ENCODE measurements around the gene SLIT2. TPM values are rescaled to one million over a fixed set of nuclear protein-coding genes. Genes with fewer than 3 reads are reported as not detected.
A peak's percentile ranks its signal among the peaks of the same experiment; 100 is the strongest.

The SLIT2 gene
- total RNA-seq, 1 experiment from 2014 or later, result 10.2 TPM

DNA sequence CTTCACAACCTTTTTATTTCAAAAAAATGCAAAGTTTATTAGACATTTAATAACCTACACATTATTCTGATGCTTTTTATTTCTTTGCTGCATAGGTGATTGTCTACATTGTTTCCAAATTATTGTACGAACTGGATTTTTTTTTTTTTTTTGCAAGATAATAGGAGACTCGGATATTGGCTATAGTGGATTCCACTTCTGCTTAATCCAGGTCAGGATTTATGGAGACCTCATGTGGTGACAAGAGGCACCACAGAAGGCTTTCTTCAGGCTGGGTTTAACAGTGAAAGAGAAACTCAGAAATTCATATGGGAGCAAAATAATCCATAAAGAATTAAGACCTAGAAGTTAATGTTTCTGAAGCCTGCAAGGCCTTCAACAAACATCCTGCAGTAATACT lies 2.4 kb upstream of the SLIT2 start:
- DNase-seq (ENCODE audit: unreplicated experiment), result peak; percentile 50
- TF ChIP-seq, protein P1, sequence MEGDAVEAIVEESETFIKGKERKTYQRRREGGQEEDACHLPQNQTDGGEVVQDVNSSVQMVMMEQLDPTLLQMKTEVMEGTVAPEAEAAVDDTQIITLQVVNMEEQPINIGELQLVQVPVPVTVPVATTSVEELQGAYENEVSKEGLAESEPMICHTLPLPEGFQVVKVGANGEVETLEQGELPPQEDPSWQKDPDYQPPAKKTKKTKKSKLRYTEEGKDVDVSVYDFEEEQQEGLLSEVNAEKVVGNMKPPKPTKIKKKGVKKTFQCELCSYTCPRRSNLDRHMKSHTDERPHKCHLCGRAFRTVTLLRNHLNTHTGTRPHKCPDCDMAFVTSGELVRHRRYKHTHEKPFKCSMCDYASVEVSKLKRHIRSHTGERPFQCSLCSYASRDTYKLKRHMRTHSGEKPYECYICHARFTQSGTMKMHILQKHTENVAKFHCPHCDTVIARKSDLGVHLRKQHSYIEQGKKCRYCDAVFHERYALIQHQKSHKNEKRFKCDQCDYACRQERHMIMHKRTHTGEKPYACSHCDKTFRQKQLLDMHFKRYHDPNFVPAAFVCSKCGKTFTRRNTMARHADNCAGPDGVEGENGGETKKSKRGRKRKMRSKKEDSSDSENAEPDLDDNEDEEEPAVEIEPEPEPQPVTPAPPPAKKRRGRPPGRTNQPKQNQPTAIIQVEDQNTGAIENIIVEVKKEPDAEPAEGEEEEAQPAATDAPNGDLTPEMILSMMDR (IDR thresholded peaks at IDR 0.05; ENCODE audit: unreplicated experiment), result peak; percentile 29
- no peaks in the 10 kb centered on the region for H3K27me3 Mint-ChIP-seq (ENCODE audit: insufficient read depth, unreplicated experiment)
- H3K9me3 Mint-ChIP-seq (ENCODE audit: unreplicated experiment), result no peaks in the 10 kb centered on the region
- H3K36me3 Mint-ChIP-seq (ENCODE audit: insufficient read depth, unreplicated experiment), result no peaks in the 10 kb centered on the region
- no peak overlapping the region for H3K4me3 Mint-ChIP-seq (ENCODE audit: unreplicated experiment)
- intact Hi-C loops (cut with micrococcal nuclease), result loop anchor here (1.0 to 2.0 kb wide), 2 partner anchors 1024 to 1561 kb away; no protein-coding TSS in a partner anchor
- no TSS peak for BruUV-seq (replicated peaks)
- H3K4me1 Mint-ChIP-seq (ENCODE audit: insufficient read depth, unreplicated experiment), result peaks cover 17% of the 10 kb centered on the region
- H3K27ac Mint-ChIP-seq (ENCODE audit: low read depth, unreplicated experiment), result no peak overlapping the region
- CTCF ChIA-PET, result interaction anchor here (0.6 to 4.3 kb wide), 32 partner anchors 10 to 1570 kb away, joined by 3 to 50 read pairs (median 4); no protein-coding TSS in a partner anchor
- POLR2A ChIA-PET, result interaction anchor here (0.6 to 1.7 kb wide), 3 partner anchors 9 to 939 kb away, joined by 3 to 7 read pairs (median 4); no protein-coding TSS in a partner anchor

DNA sequence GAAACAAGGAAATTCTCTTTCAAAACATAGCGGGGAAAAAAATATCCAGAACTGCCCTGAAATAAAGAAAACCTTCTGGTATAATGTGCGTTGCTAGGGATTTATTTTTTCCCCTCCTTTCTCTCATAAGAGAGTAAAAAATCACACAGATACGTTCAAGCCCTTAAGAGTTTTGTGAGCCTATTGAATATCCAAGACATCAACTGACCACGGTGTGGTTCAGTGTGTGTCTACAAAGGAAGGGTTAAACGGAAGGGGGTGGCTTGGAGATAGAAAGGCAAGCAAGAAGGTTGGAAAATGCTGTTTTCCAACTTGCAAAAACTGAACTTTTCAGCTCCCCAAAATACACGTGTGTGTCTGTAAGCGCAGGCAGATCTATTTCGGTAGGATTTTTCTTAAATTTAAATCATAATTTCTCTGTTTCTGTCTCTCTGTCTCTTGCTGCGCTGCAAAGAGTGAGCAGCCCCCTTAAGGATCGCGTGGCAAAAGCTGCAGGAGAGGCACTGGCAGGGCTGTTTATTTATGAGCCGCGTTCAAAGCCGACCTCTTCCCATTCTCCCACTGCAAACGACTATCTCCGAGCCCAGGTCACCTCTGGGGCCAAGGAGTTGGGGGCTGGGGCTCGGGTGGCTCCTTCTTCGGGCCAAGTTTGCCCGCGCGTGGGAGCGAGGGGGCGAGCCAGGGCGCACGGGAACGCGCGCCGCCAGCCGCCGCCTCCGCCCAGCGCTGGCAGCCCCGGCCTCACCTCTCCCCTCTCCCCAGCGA lies 492 bp upstream of the SLIT2 start:
- BruUV-seq (replicated peaks), result no TSS peak
- H3K27me3 Mint-ChIP-seq (ENCODE audit: insufficient read depth, unreplicated experiment), result no peaks in the 10 kb centered on the region
- CTCF ChIA-PET, result interaction anchor here (0.6 to 1.2 kb wide), 6 partner anchors 21 to 1103 kb away, joined by 3 to 6 read pairs (median 4); no protein-coding TSS in a partner anchor
- TF ChIP-seq, protein P1 (IDR thresholded peaks at IDR 0.05; ENCODE audit: unreplicated experiment), result no peak
- H3K4me1 Mint-ChIP-seq (ENCODE audit: insufficient read depth, unreplicated experiment), result peaks cover 25% of the 10 kb centered on the region
- intact Hi-C loops (cut with micrococcal nuclease), result loop anchor here (10.0 kb wide), 1 partner anchor 434 kb away; no protein-coding TSS in a partner anchor
- POLR2A ChIA-PET, result interaction anchor here (1.5 kb wide), 1 partner anchor 57 kb away, joined by 8 read pairs; no protein-coding TSS in a partner anchor
- peaks cover 6% of the 10 kb centered on the region for H3K36me3 Mint-ChIP-seq (ENCODE audit: insufficient read depth, unreplicated experiment)
- peak overlapping the region; percentile 91 for H3K4me3 Mint-ChIP-seq (ENCODE audit: unreplicated experiment)
- DNase-seq (ENCODE audit: unreplicated experiment), result no peak
- H3K27ac Mint-ChIP-seq (ENCODE audit: low read depth, unreplicated experiment), result no peak overlapping the region
- no peaks in the 10 kb centered on the region for H3K9me3 Mint-ChIP-seq (ENCODE audit: unreplicated experiment)

DNA sequence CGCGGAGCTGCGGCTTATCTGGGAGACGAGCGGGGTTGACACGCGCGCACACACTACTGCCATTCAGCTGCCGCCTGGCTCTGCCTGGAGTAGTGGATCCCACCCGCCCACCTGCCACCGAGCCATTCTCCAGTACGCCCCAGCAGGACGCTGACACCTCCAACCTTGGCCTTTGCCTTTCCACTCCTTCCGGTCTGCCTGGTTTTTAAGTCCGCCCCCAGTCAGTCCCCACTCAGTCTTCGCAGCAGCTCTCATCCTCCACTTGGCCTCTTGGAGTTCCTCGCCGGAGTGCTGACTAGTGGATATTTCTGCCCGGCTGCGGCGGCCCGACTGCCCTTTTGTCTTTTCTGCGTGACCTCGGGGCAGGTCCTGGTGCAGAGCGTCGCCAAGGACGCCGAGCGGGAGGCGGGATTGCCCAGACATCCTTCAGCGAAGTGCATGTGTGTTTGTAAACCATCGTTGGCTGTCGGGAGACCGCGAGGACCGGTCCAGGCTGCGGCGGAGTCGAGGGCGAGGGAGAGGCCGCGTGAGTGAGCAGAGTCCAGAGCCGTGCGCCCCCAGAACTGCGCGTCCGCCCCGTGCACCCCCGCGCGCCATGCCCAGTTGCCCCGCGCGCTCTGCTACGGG lies 1.1 kb downstream of the SLIT2 start:
- POLR2A ChIA-PET, result interaction anchor here (0.5 to 1.8 kb wide), 4 partner anchors 12 to 747 kb away, joined by 3 to 12 read pairs (median 3); no protein-coding TSS in a partner anchor
- H3K27me3 Mint-ChIP-seq (ENCODE audit: insufficient read depth, unreplicated experiment), result no peaks in the 10 kb centered on the region
- no TSS peak for BruUV-seq (replicated peaks)
- TF ChIP-seq, protein P1 (IDR thresholded peaks at IDR 0.05; ENCODE audit: unreplicated experiment), result no peak
- H3K36me3 Mint-ChIP-seq (ENCODE audit: insufficient read depth, unreplicated experiment), result peaks cover 6% of the 10 kb centered on the region
- H3K4me3 Mint-ChIP-seq (ENCODE audit: unreplicated experiment), result peak overlapping the region; percentile 91
- peak overlapping the region; percentile 63 for H3K27ac Mint-ChIP-seq (ENCODE audit: low read depth, unreplicated experiment)
- CTCF ChIA-PET, result interaction anchor here (0.6 to 1.5 kb wide), 2 partner anchors 309 to 945 kb away, joined by 3 read pairs; no protein-coding TSS in a partner anchor
- DNase-seq (ENCODE audit: unreplicated experiment), result peak; percentile 48
- peaks cover 29% of the 10 kb centered on the region for H3K4me1 Mint-ChIP-seq (ENCODE audit: insufficient read depth, unreplicated experiment)
- H3K9me3 Mint-ChIP-seq (ENCODE audit: unreplicated experiment), result no peaks in the 10 kb centered on the region
- intact Hi-C loops (cut with micrococcal nuclease), result loop anchor here (10.0 kb wide), 1 partner anchor 432 kb away; no protein-coding TSS in a partner anchor

Measured in MCF 10A (cell line).